GM19395 (cell line): ENCODE measurements around the gene PNN.

Experiments
- ATAC-seq: cut with Tn5 transposase; IDR thresholded peaks from one replicate; pipeline ENCODE4 v1.9.1; 2021; ENCODE audit warnings: mild to moderate bottlenecking, moderate library complexity; ENCODE audit not compliant: unreplicated experiment

The PNN gene

GRCh38 chr14:39228509-39229221 lies 53.6 kb downstream of the PNN start:
- no peak for ATAC-seq

GRCh38 chr14:39229222-39229543 lies 54.1 kb downstream of the PNN start:
- no peak for ATAC-seq

GRCh38 chr14:39229601-39230110 lies 54.6 kb downstream of the PNN start:
- ATAC-seq, result no peak

- ATAC-seq, result no peak
These were observed 55.5 kb downstream of the PNN start for GRCh38 chr14:39230416-39231035.

- peak; percentile 87 for ATAC-seq
These were observed 56.9 kb downstream of the PNN start for GRCh38 chr14:39231751-39232553.
